ENCODE data around the gene SVIL. TPM values are rescaled to one million over a fixed set of nuclear protein-coding genes. Genes with fewer than 3 reads are reported as not detected.
"Not testable (repeated sequence)": the region's sequence is repeated elsewhere in the genome, so short reads cannot be mapped to it uniquely, and the experiment has no call there.

The SVIL gene
- total RNA-seq, 1 donor from 2014 or later = 94.7 TPM

- TF ChIP-seq CTCF (IDR thresholded peaks at IDR 0.05) = no peak
- Histone ChIP-seq H3K9me3 (no peaks in the 10 kb centered on the region), H3K36me3 (no peaks in the 10 kb centered on the region), H3K4me3 (no peak overlapping the region), H3K27me3 (no peaks in the 10 kb centered on the region), H3K27ac (peak overlapping the region; percentile 24 to 74), H3K4me1 (peaks cover 9 to 49% of the 10 kb centered on the region in 2 donors)
- intact Hi-C loops (cut with DNase I) = loop anchor here (2.0 to 5.0 kb wide), 5 partner anchors 30 to 146 kb away; no protein-coding TSS in a partner anchor
- DNase-seq (ENCODE audit: low spot score in 2 of 2) = no peak
Measured at GRCh38 chr10:29590915-29591650, 43.7 kb downstream of the SVIL start.

GRCh38 chr10:29588629-29589421 is 45.9 kb downstream of the SVIL start:
- peaks cover 7 to 47% of the 10 kb centered on the region in 2 donors for H3K4me1 ChIP-seq
- intact Hi-C loops (cut with DNase I) = no loop called here
- H3K27ac ChIP-seq = peak overlapping the region; percentile 24 to 74
- H3K9me3 ChIP-seq = no peaks in the 10 kb centered on the region
- H3K4me3 ChIP-seq = no peak overlapping the region
- peaks cover 0 to 4% of the 10 kb centered on the region in 2 donors for H3K36me3 ChIP-seq
- no peak for TF ChIP-seq CTCF (IDR thresholded peaks at IDR 0.05)
- DNase-seq (ENCODE audit: low spot score in 2 of 2) = no peak
- no peaks in the 10 kb centered on the region for H3K27me3 ChIP-seq

- peaks cover 7 to 50% of the 10 kb centered on the region in 2 donors for H3K4me1 ChIP-seq
- intact Hi-C loops (cut with DNase I); H3K9me3 ChIP-seq; H3K36me3 ChIP-seq; H3K27me3 ChIP-seq; DNase-seq (ENCODE audit: low spot score in 2 of 2): not testable (repeated sequence)
- H3K4me3 ChIP-seq = peak overlapping the region in 1 of 2 donors; percentile 20
- H3K27ac ChIP-seq = peak overlapping the region; percentile 31 to 74
Measured at GRCh38 chr10:29587750-29588628, 46.8 kb downstream of the SVIL start.

GRCh38 chr10:29587102-29587749 is 47.5 kb downstream of the SVIL start:
- H3K4me3 ChIP-seq = peak overlapping the region in 1 of 2 donors; percentile 20
- H3K27me3 ChIP-seq; H3K9me3 ChIP-seq; H3K36me3 ChIP-seq; DNase-seq (ENCODE audit: low spot score in 2 of 2); intact Hi-C loops (cut with DNase I): not testable (repeated sequence)
- H3K4me1 ChIP-seq = peaks cover 7 to 50% of the 10 kb centered on the region in 2 donors
- H3K27ac ChIP-seq = peak overlapping the region; percentile 31 to 72

GRCh38 chr10:29586509-29586908 is 48.3 kb downstream of the SVIL start:
- Histone ChIP-seq H3K4me3 (no peak overlapping the region), H3K36me3 (peaks cover 0 to 4% of the 10 kb centered on the region in 2 donors), H3K4me1 (peaks cover 7 to 48% of the 10 kb centered on the region in 2 donors), H3K27ac (peak overlapping the region; percentile 31 to 72), H3K9me3 (no peaks in the 10 kb centered on the region), H3K27me3 (no peaks in the 10 kb centered on the region)
- intact Hi-C loops (cut with DNase I) = no loop called here
- TF ChIP-seq CTCF (IDR thresholded peaks at IDR 0.05) = no peak
- no peak for DNase-seq (ENCODE audit: low spot score in 2 of 2)

- H3K27ac ChIP-seq = peak overlapping the region; percentile 38 to 72
- no peak for DNase-seq (ENCODE audit: low spot score in 2 of 2)
- peaks cover 7 to 41% of the 10 kb centered on the region in 2 donors for H3K4me1 ChIP-seq
- intact Hi-C loops (cut with DNase I) = no loop called here
- H3K36me3 ChIP-seq = peaks cover 0 to 4% of the 10 kb centered on the region in 2 donors
- TF ChIP-seq CTCF (IDR thresholded peaks at IDR 0.05) = no peak
- no peaks in the 10 kb centered on the region for H3K9me3 ChIP-seq
- H3K4me3 ChIP-seq = no peak overlapping the region
- no peaks in the 10 kb centered on the region for H3K27me3 ChIP-seq
Measured at GRCh38 chr10:29585488-29585976, 49.2 kb downstream of the SVIL start.
